Stimulated activated CD4-positive, alpha-beta T cell treated with anti-CD3 and anti-CD28 coated beads, TNF-alpha, amount 100 ng/mL, for 24 hours (primary cell): ENCODE results near the gene ALPG.
"Not testable (repeated sequence)": the region's sequence is repeated elsewhere in the genome, so short reads cannot be mapped to it uniquely, and the experiment has no call there.

Experiments used
- DNase-seq, 3 experiments: peaks; one replicate each; pipeline ENCODE4 v3.0.0-alpha.2; 2020; ENCODE audit warnings: low read depth in 3 of 3

ALPG gene

DNA sequence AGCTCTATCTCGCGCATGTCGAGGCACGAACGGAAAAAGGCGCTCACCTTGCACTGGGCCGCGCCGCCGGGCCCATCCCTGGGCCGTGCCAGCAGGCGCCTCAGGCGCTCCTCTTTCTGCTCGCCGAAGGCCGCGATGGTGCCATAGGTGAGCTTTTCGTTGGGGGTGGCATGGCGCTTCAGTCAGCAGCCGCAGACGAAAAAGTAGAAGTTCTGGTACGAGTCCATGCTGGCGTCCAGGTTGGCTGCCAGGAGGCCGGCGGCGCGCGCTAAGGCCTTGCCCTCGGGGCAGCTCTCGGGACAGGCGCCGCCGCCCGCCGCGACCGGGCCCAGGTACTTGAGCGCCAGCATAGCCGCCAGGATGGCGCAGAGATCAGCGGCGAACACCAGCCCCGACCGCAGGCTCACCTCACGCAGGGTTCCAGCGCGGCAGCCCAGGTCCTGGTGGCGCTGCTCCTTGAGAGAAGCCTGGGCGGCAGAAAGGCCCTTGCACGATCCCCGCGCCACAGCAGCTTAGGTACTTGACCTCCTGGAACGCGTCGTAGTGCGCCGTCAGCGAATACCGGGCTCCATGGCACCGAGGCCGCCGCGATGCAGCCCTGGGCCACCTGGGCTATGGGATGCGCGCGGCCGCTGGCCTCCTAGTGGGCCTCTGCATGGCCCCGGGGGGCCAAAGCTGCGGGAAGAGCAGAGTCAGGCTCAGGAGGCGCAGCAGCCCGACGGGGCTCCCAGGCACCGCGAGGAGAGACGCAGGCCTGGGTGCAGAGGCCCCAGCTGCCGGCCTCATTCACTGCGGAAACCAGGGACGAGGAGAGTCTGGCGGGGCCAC lies 12.8 kb downstream of the ALPG start:
- no peak for DNase-seq

- no peak for DNase-seq
Measured at GRCh38 chr2:232420073-232420454, 13.4 kb downstream of the ALPG start.

DNA sequence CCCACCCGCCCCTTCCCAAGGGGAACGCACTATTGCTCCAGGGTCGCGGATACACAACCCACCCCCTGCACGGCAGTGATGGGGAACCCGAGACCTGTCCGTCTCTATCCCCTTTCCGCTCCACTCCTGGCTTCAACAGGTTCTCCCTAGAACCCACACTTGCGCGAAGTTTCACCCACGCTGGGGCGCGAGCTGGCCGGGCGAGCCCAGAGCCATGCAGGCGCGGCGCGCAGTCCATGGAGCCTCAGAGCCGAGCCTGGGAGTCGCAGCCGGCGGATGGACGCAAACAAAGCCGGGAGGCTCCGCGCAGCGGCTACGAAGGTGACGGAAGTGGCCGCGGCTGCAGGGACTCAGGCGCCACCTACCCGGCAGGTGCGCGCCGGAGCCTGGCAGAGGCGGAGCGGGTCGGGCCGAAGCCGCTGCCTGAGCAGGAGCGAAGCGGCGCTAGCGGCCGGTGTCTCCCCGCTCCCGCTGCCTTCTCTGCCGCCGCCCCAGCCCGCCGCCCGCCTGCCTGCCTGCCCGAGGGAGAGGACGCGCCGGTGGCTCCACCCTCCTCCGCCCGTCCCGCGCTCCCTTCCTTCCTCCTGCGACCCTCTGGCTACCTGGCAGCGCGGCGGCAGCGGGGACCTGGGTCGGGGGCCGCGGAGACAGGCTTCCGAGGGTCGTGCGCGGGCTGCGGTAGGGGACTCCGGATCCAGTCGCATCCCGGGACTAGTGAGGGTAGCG lies 14.0 kb downstream of the ALPG start:
- DNase-seq = peak in 1 of 3 experiments; percentile 39

DNA sequence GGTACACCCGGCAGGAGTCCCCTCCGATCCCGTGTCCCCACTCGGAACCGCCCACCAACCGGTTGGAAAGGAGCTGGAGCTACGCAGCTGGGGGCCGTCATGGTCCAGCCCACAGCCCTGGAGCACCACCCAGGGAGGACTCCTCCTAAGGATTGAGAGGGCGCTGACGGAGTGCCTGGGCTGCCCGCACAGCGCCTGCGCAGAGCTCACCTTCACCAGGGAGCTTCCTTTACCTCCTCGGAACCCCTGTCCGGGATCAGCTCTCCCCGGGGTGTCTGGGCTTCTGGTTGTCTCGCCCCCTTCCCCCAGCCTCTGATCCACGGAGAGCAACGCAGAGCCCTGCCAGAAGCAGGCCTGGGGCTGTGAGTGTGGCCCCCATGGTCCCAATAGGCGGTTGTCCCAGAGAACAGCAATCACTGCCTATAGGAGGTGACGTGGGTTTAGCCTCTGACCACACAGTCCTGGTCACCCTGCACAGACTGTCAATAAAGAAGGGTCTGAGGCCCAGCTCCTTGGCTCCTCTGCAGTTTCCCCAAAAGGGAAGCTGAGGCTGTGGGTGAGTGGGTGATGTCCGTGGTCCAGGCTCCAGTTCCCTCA lies 14.6 kb downstream of the ALPG start:
- no peak for DNase-seq

GRCh38 chr2:232422051-232422450 lies 15.4 kb downstream of the ALPG start:
- no peak for DNase-seq

DNA sequence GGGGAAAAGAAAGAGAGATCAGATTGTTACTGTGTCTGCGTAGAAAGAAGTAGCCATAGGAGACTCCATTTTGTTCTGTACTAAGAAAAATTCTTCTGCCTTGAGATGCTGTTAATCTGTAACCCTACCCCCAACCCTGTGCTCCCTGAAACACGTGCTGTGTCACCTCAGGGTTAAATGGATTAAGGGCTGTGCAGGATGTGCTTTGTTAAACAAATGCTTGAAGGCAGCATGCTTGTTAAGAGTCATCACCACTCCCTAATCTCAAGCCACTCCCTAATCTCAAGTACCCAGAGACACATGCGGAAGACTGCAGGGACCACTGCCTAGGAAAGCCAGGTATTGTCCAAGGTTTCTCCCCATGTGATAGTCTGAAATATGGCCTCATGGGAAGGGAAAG lies 16.4 kb downstream of the ALPG start:
- not testable (repeated sequence) for DNase-seq

GRCh38 chr2:232423407-232423806 lies 16.8 kb downstream of the ALPG start:
- not testable (repeated sequence) for DNase-seq

- no peak for DNase-seq
Measured at GRCh38 chr2:232431705-232432590, 25.3 kb downstream of the ALPG start.

DNA sequence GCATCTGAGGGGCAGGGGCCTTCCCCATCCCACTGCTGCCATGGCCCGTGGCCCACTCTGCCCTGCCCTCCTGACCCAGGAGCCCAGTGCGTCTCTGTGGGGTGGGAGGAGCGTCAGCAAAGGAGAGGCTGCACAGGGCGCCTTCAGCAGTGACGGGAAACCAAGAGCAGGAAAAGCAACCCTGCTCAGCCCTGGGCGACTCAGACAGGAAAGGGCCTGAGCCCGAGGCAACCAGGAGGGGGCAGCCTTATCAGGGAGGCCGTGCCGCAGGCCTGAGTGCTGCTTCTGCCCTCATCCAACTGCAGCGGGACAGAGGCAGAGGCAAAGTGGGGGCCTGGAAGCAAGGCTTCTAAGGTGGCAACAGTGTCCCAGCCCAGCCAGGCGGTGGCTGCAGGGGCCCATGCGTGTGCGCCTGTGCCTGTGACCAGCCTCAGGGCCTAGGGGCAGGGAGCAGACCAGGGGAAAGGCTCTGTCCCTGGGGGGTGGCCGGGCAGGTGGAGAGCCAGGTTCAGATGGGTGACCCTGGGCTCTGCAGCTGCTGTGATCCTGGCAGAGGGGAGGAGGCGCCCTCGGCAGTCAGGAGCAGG lies 26.0 kb downstream of the ALPG start:
- DNase-seq = no peak

GRCh38 chr2:232433622-232434021 lies 27.0 kb downstream of the ALPG start:
- not testable (repeated sequence) for DNase-seq

DNA sequence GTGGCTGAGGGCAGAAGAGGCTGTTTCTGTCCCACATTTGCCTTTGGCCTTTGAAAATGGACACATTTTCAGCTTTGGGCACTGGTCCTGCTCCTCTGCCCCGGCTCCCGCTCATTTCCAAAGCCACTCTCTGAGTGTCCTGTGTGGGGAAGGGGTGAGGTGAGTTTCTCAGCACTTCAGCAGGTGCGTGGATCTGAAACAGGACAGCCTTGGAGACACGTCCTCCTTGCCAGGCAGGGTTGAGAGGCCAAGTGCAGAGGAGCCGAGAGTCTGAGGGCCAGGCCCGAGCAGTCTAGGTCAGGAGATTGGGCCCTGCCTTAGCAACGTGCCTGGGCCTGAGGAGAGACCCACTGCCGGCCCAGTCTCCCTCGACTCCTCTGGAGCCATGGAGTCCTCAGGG lies 27.4 kb downstream of the ALPG start:
- DNase-seq = no peak

- DNase-seq = no peak
Measured at GRCh38 chr2:232434563-232435374, 28.1 kb downstream of the ALPG start.

- no peak for DNase-seq
Measured at GRCh38 chr2:232435375-232435648, 28.7 kb downstream of the ALPG start.

DNA sequence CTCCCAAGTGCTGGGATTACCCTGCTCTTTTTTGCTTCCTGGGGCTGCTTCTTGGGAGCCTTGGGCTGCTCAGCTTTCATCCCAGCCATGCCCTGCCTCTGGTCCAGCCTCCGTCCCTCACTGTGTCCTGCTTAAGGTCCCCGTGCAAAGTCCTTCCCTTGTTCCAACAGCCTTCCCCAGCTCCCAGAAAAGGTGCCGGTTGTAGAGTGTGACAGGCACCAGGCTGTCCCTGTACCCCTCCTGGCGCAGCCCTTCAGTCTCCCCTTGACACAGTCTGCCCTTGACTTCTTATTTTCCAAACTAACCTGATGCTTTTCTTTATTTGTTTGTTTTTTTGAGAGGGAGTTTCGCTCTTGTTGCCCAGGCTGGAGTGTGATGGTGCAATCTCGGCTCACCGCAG lies 29.2 kb downstream of the ALPG start:
- no peak for DNase-seq

DNA sequence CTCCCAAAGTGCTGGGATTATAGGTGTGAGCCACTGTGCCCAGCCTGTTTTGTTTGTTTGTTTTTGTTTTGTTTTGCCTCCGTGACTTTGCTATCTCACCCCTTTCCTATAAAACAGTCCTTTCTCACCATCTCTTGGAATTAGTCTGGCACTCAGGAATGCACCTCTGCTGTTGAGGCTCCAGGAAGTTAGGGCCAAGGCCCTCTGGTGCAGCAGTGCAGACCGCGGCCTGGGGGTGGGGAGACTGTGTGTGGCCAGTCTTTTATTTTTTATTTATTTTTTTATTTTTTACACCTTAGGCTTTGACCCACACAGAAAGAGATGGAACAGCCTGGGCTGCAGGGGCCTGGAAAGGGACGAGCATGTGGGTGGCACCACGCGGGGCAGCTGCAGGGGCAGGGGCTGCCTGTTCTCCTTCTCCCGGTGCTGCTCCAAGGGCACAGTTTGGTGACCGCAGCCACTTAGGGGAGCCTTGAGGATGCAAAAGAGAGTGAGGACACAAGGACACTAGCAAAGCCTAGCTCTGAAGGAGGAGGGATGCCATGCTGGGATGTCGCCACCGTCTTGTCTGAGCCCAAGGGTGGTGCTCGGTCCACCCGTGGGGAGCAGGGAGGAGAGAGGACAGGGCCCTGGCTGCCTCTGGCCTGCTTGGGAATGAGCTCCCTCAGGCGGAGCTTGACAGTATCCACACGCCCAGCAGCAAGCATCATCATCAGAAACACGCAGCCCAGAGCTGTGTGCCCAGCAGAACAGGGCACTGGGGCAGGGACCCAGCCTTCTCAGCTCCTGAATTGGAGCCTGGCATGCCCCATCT lies 29.9 kb downstream of the ALPG start:
- DNase-seq = no peak

DNA sequence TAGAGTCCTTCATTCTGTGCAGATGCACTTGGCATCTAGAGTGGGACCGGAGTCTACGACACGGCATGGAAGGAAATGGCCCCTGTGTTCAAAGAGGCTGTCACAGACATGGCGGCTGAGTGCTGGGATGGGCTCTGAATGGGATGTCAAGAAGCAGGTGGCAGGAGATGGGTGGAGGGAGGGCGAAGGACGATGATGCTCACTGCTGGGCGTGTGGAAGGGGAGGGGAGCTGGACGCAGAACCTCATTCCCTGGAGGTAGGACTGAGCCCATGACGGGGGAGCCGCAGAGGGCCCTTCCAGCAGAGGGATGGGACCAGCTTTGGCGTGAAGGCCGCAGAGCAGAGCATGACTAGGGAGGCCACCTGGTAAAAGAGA lies 30.5 kb downstream of the ALPG start:
- DNase-seq = no peak

- DNase-seq = no peak
Measured at GRCh38 chr2:232438091-232438490, 31.4 kb downstream of the ALPG start.

DNA sequence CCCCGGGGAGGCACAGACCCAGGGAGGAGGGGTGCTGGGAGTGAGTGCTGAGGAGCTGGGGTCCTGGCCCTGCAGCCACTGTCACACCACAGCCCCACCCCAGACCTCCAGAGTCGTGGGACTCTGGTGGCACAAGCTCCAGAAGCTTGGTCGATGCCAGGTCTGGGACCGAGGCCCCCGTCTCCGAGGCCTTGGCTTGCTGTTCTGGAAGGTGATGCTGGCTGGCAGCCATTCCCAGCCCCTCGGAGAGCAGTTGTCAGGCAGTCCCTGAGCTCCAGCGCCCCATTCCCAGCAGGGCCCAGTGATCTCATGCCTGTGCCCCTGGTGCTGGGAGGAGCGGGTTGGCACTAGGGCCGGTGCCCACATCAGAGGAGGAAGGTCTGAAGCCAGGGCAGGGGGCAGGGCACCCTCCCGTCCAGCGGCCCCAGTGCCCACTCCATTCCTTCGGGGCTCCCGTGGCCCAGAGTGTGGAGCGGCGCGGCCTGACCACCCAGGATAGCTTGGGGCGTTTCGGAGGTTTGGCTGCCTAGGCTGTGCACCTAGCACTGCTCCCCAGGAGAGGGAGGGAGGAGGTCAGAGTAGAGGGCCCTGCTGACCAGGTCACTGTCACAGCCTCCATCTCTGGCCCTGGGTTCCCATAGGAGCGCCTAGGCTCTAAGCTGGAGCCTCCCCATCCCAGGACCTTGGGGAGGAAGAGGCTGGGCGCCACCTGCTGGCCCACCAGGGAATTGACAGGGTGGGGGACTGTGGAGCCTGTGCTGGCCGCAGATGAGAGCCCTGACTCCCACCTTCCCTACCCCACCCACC lies 32.5 kb downstream of the ALPG start:
- peak in 1 of 3 experiments; percentile 48 for DNase-seq

GRCh38 chr2:232439758-232440135 lies 33.1 kb downstream of the ALPG start:
- no peak for DNase-seq
